ENCODE results near the gene LARP1.
"Not testable (repeated sequence)": the region's sequence is repeated elsewhere in the genome, so short reads cannot be mapped to it uniquely, and the experiment has no call there.

LARP1 gene

GRCh38 chr5:154795235-154795596 is 40.0 kb downstream of the LARP1 start:
- no peak for DNase-seq

- DNase-seq = no peak
Observed at GRCh38 chr5:154797762-154798161, 42.6 kb downstream of the LARP1 start.

- no peak for DNase-seq
Observed at GRCh38 chr5:154800582-154800981, 45.4 kb downstream of the LARP1 start.

GRCh38 chr5:154801083-154801482 is 45.9 kb downstream of the LARP1 start:
- DNase-seq = no peak

- no peak for DNase-seq
Observed at GRCh38 chr5:154802050-154802449, 46.9 kb downstream of the LARP1 start.

- no peak for DNase-seq
Observed at GRCh38 chr5:154806176-154806575, 51.0 kb downstream of the LARP1 start.

GRCh38 chr5:154811239-154811638 is 56.1 kb downstream of the LARP1 start:
- DNase-seq = no peak

GRCh38 chr5:154811653-154812465 is 56.7 kb downstream of the LARP1 start:
- no peak for DNase-seq

GRCh38 chr5:154813158-154813557 is 58.0 kb downstream of the LARP1 start:
- DNase-seq = no peak

- no peak for DNase-seq
Observed at GRCh38 chr5:154813736-154814135, 58.6 kb downstream of the LARP1 start.

GRCh38 chr5:154815025-154815424 is 59.8 kb downstream of the LARP1 start:
- DNase-seq = no peak

GRCh38 chr5:154815684-154816247 is 60.6 kb downstream of the LARP1 start:
- no peak for DNase-seq

- no peak for DNase-seq
Observed at GRCh38 chr5:154816891-154817492, 61.8 kb downstream of the LARP1 start.

- DNase-seq = no peak
Observed at GRCh38 chr5:154817815-154818214, 62.6 kb downstream of the LARP1 start.

GRCh38 chr5:154818471-154819116 is 63.4 kb downstream of the LARP1 start:
- no peak for DNase-seq

- no peak for DNase-seq
Observed at GRCh38 chr5:154819546-154819945, 64.4 kb downstream of the LARP1 start.

GRCh38 chr5:154820383-154820782 is 65.2 kb downstream of the LARP1 start:
- no peak for DNase-seq

GRCh38 chr5:154822896-154823295 is 67.7 kb downstream of the LARP1 start:
- DNase-seq = not testable (repeated sequence)

- no peak for DNase-seq
Observed at GRCh38 chr5:154823605-154824004, 68.4 kb downstream of the LARP1 start.

- no peak for DNase-seq
Observed at GRCh38 chr5:154824070-154824469, 68.9 kb downstream of the LARP1 start.

GRCh38 chr5:154829181-154829588 is 74.0 kb downstream of the LARP1 start:
- no peak for DNase-seq

GRCh38 chr5:154829589-154830218 is 74.5 kb downstream of the LARP1 start:
- no peak for DNase-seq

- DNase-seq = no peak
Observed at GRCh38 chr5:154830219-154830595, 75.0 kb downstream of the LARP1 start.
